Measurements from ENCODE around the gene FOXP1.

Gene FOXP1

GRCh38 chr3:71587958-71588357 is 4.4 kb upstream of the FOXP1 start:
- no peak for DNase-seq (ENCODE audit: low read depth in 2 of 2, low spot score in 1 of 2)

DNA sequence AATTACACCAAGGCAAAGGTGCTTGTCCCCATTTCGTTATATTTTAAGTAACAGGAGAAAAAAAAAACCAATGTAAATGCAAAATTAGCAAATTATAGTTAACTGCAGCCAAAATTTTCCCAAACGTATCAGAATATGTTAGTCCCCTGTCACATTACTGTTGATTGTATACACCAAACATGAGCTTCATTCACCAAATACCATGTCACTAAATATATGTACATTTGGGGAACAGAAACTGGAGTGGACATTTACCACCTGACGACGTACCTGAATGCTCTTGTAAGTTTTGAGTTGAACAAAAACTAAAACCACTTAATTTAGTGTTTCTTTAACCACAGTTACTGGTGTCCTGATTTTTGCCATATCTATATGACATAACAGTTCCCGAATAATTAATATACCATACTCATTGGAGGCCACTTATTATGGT is 3.3 kb upstream of the FOXP1 start:
- no peak for DNase-seq (ENCODE audit: low read depth in 2 of 2, low spot score in 1 of 2)

- no peak for DNase-seq (ENCODE audit: low read depth in 2 of 2, low spot score in 1 of 2)
Observed at GRCh38 chr3:71585887-71586809, 2.6 kb upstream of the FOXP1 start.

DNA sequence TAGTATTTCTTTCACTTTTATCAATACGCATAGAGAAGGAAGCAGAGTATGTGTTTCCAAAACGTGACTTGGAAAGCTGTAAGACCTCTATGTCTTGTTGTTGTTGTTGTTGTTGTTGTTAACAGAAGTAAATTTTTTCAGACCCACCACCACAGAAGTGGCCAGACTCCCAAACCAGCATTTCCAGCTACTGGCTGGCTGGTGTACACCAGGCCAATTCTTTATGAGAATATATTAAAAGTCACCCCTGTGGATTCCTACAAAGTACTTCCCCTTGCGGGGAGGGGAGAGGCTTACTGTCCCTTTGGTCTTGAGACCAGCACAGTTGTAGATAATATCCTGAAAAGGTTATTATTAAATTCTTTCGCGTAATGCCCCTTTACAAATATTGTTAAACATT is 1.6 kb upstream of the FOXP1 start:
- DNase-seq (ENCODE audit: low read depth in 2 of 2, low spot score in 1 of 2), result no peak

DNA sequence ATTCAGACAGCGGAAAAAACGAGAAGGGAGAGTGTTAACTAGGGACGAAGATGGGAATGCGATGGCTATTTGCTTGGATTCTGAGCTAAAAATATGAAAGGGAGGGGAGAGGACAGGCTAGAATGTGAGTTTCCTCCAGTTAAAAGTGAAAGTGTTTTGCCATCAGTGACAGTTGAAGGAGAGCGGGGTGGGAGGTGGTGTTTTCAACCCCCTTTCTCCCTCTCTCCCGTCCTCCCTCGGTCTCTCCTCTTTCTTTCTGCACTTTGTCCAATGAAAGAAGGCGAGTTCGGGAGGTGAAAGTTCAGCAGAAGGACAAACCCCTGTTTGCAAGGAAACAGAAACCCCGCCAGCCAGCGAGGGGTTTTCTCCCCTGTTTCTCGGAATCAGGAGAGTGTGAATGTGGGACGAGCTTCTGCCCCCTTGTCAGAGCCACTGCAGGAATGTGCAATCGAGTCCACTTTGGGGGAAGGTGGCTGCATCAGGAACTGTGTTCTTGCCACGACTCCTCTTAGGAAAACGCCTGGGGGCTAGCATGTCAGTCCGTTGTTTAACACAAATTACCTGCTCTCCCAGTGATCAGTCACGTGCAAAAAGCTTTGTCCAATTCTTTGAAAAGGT is 975 bp upstream of the FOXP1 start:
- DNase-seq (ENCODE audit: low read depth in 2 of 2, low spot score in 1 of 2), result no peak

DNA sequence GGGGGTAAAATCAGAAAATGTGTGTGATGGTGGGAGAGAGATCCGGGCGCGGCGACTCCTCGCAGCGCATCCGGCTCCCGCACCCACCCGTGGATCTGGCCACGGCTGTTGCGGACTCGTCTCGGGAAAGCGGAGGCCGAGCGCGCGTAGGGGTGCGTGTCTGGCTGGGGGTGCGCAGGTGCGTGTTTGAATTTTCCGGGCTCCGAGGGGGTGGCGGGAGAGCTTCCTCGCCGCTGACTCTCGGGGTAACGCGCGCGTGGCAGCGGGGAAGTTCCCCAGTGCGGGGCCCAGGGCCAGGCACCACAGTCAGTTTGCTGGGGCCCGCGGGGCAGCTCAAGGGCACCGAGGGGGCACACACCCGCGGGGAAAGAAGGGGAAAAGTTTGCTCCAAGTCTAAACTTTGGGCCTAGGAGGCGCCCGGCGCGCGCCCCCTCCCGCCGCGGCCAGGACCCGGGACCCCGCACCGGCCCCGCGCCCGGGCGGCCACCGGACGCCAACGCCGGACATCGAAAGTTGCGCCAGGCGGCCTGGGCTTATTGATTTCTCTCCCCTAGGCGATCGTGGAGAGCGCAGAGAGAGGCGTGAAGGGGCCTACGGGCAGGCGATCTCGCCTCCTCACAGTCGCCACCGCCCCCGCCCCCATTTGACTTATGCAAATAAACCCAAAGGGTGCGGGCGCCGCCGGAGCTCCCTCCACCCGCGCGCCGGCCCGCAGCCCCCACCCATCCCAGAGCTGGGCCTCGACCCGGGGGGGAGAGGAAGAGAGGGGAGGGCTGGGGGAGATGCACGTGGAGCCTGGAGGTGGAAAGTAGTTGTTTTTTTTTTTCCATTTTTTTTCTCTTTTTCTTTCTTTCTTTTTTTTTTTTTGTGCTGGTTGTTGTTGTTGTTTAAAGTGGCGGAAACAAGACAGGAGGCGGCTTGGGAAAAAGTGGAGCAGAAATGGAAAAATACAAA is 639 bp downstream of the FOXP1 start:
- DNase-seq (ENCODE audit: low read depth in 2 of 2, low spot score in 1 of 2), result peak in 1 of 2 donors; percentile 62

- no peak for DNase-seq (ENCODE audit: low read depth in 2 of 2, low spot score in 1 of 2)
Observed at GRCh38 chr3:71582036-71582611, 1.4 kb downstream of the FOXP1 start.

DNA sequence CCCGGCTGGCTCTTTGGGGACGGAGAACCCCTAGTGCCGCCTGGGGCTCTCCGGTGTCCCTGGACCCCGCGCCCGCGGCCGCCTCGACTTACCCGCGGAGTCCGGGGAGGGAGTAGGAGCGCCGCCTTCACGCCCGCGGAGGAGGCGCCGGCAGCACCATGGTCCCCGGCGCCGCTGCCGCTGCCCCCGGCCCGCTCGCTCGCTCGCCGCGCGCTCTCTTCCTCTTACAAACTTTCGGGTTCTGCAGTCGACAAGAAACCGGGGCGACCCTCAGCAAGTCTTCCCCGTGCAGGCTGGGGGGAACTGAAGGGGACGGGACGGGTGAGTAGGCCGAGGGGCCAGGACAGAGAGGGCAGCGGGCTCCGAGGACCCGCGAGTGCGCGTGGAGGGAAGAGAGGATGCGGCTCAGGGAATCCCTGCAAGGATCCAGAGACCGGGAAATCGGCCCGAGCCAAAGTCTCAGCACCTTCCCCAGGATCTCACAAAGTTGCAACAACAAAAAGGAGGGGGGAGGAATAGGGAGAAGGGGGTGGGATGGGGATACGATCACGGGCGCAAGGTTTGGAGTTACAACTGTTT is 2.0 kb downstream of the FOXP1 start:
- DNase-seq (ENCODE audit: low read depth in 2 of 2, low spot score in 1 of 2), result no peak

- no peak for DNase-seq (ENCODE audit: low read depth in 2 of 2, low spot score in 1 of 2)
Observed at GRCh38 chr3:71580636-71581456, 2.7 kb downstream of the FOXP1 start.

- DNase-seq (ENCODE audit: low read depth in 2 of 2, low spot score in 1 of 2), result no peak
Observed at GRCh38 chr3:71579935-71580406, 3.6 kb downstream of the FOXP1 start.

- no peak for DNase-seq (ENCODE audit: low read depth in 2 of 2, low spot score in 1 of 2)
Observed at GRCh38 chr3:71579326-71579934, 4.1 kb downstream of the FOXP1 start.

DNA sequence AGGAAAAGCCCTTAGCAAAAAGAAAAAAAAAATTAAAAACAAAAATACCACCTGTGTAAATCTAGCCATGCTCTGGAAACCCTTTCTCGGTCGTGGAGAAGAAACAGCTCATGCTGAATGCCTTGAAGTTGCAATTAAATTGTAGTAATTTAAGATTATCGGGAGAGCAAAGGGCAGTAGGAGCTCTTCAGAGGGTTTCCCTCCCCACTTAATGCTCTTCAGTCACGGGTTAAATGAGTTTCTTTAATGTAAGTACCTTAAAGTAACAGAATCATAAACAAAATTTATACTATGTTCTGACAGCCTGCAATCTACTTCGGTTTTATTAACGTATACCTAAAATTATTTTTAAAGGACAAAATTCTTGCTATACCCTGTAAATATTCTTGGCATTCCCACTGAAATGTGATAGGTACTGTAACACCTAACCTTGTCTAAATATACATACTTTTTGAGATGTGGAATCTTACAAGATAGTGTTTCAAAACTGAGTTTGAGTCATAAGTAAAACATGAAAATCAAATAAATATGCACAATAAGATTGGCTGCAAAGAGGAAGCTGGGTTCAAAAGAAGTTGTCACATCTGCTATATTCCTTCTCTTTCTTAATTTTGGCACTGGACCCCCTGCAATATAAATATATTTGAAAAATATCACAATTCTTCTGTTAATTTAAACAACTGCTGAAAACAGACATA is 5.3 kb downstream of the FOXP1 start:
- DNase-seq (ENCODE audit: low read depth in 2 of 2, low spot score in 1 of 2), result no peak

- no peak for DNase-seq (ENCODE audit: low read depth in 2 of 2, low spot score in 1 of 2)
Observed at GRCh38 chr3:71577011-71577410, 6.5 kb downstream of the FOXP1 start.

DNA sequence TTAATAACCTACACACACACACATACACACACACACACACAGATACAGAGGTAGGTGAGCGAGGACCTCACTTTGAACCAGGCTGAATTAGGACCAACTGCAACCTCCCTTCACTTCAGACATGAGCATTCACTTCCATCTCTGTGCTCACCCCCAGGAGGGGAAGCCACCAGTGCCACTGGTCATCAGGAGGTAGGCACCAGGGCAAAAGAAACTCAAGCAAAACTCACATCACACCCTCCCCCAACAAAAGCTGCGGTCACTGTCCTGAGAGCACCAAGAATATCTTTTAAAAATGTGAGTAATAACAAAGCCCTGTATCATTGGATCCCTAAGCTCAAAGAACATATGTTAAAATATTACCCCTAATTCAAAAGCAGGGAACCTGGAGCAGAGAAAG is 8.1 kb downstream of the FOXP1 start:
- DNase-seq (ENCODE audit: low read depth in 2 of 2, low spot score in 1 of 2), result no peak

DNA sequence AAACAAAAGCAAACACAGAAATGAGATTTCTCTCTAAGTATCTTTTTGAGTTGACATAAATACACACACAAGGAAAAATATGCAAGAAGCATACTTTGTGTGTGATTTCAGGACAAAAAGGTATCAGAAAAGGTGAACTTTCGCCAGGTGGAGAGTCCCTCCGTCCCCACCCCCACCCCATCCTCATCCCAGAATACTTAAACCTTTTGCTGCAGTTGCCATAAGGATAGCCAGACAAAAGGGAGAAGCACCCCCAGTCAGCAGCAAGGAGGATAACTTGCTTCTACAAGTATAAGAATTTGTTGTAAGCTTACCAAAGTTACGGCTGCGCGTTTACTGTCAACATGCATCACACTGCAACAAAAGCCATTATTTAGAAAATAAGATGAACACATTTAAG is 10.3 kb downstream of the FOXP1 start:
- no peak for DNase-seq (ENCODE audit: low read depth in 2 of 2, low spot score in 1 of 2)

GRCh38 chr3:71570546-71570945 is 13.0 kb downstream of the FOXP1 start:
- no peak for DNase-seq (ENCODE audit: low read depth in 2 of 2, low spot score in 1 of 2)

- no peak for DNase-seq (ENCODE audit: low read depth in 2 of 2, low spot score in 1 of 2)
Observed at GRCh38 chr3:71568207-71568606, 15.3 kb downstream of the FOXP1 start.

DNA sequence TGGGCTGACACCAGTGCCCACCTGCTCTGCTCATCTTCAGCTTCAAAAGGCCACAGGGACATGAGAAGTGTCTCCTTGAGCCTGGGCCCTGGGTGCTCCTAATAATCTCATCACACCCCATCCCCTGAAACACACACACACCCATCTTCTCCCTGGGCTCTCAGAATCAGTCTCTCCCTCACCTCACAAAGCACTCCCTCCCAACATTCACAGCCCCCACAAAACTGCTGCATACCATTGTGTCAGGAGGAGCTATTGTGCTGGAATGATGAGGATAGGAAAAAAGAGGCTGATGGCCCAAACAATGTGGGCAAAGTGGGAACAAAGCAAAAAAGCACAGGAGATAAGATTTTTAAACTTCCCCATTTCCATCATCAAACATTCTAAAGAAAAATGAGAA is 16.8 kb downstream of the FOXP1 start:
- DNase-seq (ENCODE audit: low read depth in 2 of 2, low spot score in 1 of 2), result no peak

- DNase-seq (ENCODE audit: low read depth in 2 of 2, low spot score in 1 of 2), result no peak
Observed at GRCh38 chr3:71565976-71566375, 17.6 kb downstream of the FOXP1 start.

Data from stimulated activated CD8-positive, alpha-beta memory T cell treated with anti-CD3 and anti-CD28 coated beads, Interleukin-4, amount 100 ng/mL, for 4 hours (primary cell).